GM18873 (cell line): ENCODE data around the gene ODAD2.
"Not testable (repeated sequence)": the region's sequence is repeated elsewhere in the genome, so short reads cannot be mapped to it uniquely, and the experiment has no call there.

Source experiments
- ATAC-seq: cut with Tn5 transposase; IDR thresholded peaks from one replicate; pipeline ENCODE4 v1.9.1; 2021; ENCODE audit warnings: mild to moderate bottlenecking, moderate library complexity, moderate number of reproducible peaks; ENCODE audit not compliant: unreplicated experiment, low FRiP score

The ODAD2 gene

GRCh38 chr10:27981744-27982143, 17.1 kb downstream of the ODAD2 start:
- no peak for ATAC-seq

- ATAC-seq: not testable (repeated sequence)
These were observed 28.1 kb downstream of the ODAD2 start for GRCh38 chr10:27970795-27971194.

GRCh38 chr10:27969931-27970330, 28.9 kb downstream of the ODAD2 start:
- not testable (repeated sequence) for ATAC-seq

GRCh38 chr10:27959093-27959715, 39.7 kb downstream of the ODAD2 start:
- no peak for ATAC-seq

- not testable (repeated sequence) for ATAC-seq
These were observed 40.5 kb downstream of the ODAD2 start for GRCh38 chr10:27958383-27958782.

GRCh38 chr10:27950242-27950564, 48.7 kb downstream of the ODAD2 start:
- no peak for ATAC-seq

- ATAC-seq: no peak
These were observed 49.2 kb downstream of the ODAD2 start for GRCh38 chr10:27949528-27950241.

- ATAC-seq: no peak
These were observed 50.7 kb downstream of the ODAD2 start for GRCh38 chr10:27948186-27948585.

GRCh38 chr10:27947540-27947939, 51.3 kb downstream of the ODAD2 start:
- no peak for ATAC-seq

GRCh38 chr10:27944005-27944404, 54.9 kb downstream of the ODAD2 start:
- no peak for ATAC-seq

- ATAC-seq: no peak
These were observed 84.0 kb downstream of the ODAD2 start for GRCh38 chr10:27914888-27915287.

GRCh38 chr10:27912231-27912630, 86.6 kb downstream of the ODAD2 start:
- ATAC-seq: no peak

- no peak for ATAC-seq
These were observed 87.3 kb downstream of the ODAD2 start for GRCh38 chr10:27911539-27911938.

- no peak for ATAC-seq
These were observed 87.9 kb downstream of the ODAD2 start for GRCh38 chr10:27911011-27911410.

- ATAC-seq: no peak
These were observed 90.6 kb downstream of the ODAD2 start for GRCh38 chr10:27908231-27908630.

- ATAC-seq: not testable (repeated sequence)
These were observed 99.4 kb downstream of the ODAD2 start for GRCh38 chr10:27899485-27899884.

GRCh38 chr10:27899058-27899457, 99.8 kb downstream of the ODAD2 start:
- no peak for ATAC-seq

- ATAC-seq: no peak
These were observed 105.4 kb downstream of the ODAD2 start for GRCh38 chr10:27893358-27893954.

- no peak for ATAC-seq
These were observed 107.9 kb downstream of the ODAD2 start for GRCh38 chr10:27890971-27891370.

GRCh38 chr10:27889518-27889917, 109.4 kb downstream of the ODAD2 start:
- ATAC-seq: no peak

- no peak for ATAC-seq
These were observed 114.7 kb downstream of the ODAD2 start for GRCh38 chr10:27884185-27884641.

GRCh38 chr10:27878281-27878680, 120.6 kb downstream of the ODAD2 start:
- ATAC-seq: no peak
